NB4 (cell line): ENCODE data around the gene SMTN.
A peak's percentile ranks its signal among the peaks of the same experiment; 100 is the strongest.

Source experiments
- DNase-seq: peaks from one replicate; pipeline ENCODE4 v3.0.0; 2010; ENCODE audit warnings: low read depth
- H3K4me3 ChIP-seq: one replicate; pipeline ENCODE4 v1.5.1; 2011; ENCODE audit warnings: mild to moderate bottlenecking, low read depth, low read length, moderate library complexity
- CTCF ChIP-seq: IDR thresholded peaks from one replicate; pipeline ENCODE4 v1.5.1; 2012; ENCODE audit warnings: low read depth, low read length
- MAX ChIP-seq: IDR thresholded peaks from 2 replicates; pipeline ENCODE4 v1.6.1; 2011; ENCODE audit warnings: low read depth, low read length
- MYC ChIP-seq: IDR thresholded peaks from 2 replicates; pipeline ENCODE4 v1.6.1; 2011; ENCODE audit warnings: low read depth, low read length
- POLR2A ChIP-seq: IDR thresholded peaks from 2 replicates; pipeline ENCODE4 v1.6.1; 2011; ENCODE audit warnings: mild to moderate bottlenecking; ENCODE audit not compliant: insufficient read length; ENCODE audit errors: extremely low read depth

SMTN gene

DNA sequence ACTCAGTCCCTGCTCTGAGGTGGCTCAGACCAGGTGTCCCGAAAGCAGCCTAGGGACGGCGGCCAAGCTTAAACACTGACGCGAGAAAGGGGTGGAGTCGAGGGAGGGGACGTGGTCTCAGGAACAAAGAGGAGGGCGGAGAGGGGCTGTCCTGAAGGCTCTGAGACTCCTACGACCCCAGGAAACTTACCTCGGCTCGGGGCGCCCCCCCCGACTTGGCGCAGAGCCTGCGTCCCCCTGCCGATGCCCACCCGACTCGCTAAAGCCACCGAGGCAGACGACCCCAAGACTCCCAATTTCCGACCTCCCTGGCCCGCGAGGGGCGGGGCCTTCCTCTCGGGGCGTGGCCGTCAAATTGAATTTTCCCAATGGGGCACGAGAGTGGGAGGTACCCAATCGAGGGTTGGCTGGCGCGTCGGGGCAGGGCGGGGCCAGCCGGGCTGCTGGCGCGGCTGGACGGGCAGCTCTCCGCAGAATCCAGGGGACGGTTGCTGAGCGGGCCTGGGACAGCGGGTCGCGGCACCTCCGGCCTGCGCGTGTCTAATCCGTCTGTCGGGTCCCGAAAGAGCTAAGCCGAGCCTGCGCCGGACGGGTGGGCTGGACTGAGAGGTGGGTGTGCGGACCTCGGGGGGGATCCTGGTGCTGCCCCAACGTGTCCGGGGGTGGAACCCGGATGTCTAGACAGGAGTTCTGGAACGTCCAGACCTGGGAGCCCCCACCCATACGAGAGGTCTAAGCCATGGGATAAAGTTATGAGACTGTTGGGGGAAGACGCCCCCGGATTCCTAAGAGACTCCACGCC is at the start of gene SMTN:
Gene SMTN, plus strand, starts transcription at position 471 of the 802 bp plus-strand sequence. CDS start 1,941 bp downstream, outside the sequence.
- TF ChIP-seq MYC, result no peak
- TF ChIP-seq POLR2A, result peak; percentile 76
- peak; percentile 90 for DNase-seq
- H3K4me3 ChIP-seq, result peak within 1 kb of the TSS; percentile 59

- DNase-seq, result peak; percentile 41
- no peak overlapping the region for H3K4me3 ChIP-seq
- TF ChIP-seq CTCF, result no peak
- no peak for TF ChIP-seq MAX
Observed at GRCh38 chr22:31036671-31037550, 44.2 kb upstream of the SMTN start.

DNA sequence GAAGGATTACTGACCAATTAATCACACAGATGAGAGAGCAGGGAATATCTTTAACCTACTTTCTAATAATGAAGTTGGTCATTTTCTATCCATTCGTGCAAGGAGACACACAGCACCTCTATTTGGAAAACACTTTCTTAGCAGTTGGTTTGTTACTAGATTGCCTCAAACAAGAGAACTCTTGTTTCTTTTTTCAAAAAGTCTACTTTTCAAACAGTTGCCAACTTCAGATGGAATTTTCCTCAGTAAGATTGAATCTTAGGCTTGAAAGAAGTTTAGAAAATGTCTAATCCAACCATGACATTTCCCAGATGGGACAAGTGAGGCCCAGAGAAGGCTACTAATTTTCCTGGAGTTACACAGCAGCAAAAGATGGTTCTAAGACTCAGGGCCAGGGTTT is 42.4 kb upstream of the SMTN start:
- DNase-seq, result no peak
- H3K4me3 ChIP-seq, result no peak overlapping the region
- TF ChIP-seq POLR2A (no peak), MYC (no peak), CTCF (no peak), MAX (no peak)

GRCh38 chr22:31039393-31039792 is 41.7 kb upstream of the SMTN start:
- DNase-seq, result no peak
- TF ChIP-seq CTCF (no peak), POLR2A (no peak), MYC (no peak), MAX (no peak)
- H3K4me3 ChIP-seq, result no peak overlapping the region

- TF ChIP-seq POLR2A, result no peak
- TF ChIP-seq MYC, result no peak
- TF ChIP-seq MAX, result no peak
- no peak for TF ChIP-seq CTCF
- DNase-seq, result no peak
- H3K4me3 ChIP-seq, result no peak overlapping the region
Observed at GRCh38 chr22:31040542-31041398, 40.3 kb upstream of the SMTN start.
